CD4-positive, alpha-beta T cell treated with Interleukin-4 for 1 hour (primary cell): ENCODE measurements around the gene CFAP251.
A peak's percentile ranks its signal among the peaks of the same experiment; 100 is the strongest.
"Not testable (repeated sequence)": the region's sequence is repeated elsewhere in the genome, so short reads cannot be mapped to it uniquely, and the experiment has no call there.

Experiments
- DNase-seq, 2 donors: peaks; one replicate each; pipeline ENCODE4 v3.0.0-alpha.2; 2020 to 2022

Gene CFAP251, protein sequence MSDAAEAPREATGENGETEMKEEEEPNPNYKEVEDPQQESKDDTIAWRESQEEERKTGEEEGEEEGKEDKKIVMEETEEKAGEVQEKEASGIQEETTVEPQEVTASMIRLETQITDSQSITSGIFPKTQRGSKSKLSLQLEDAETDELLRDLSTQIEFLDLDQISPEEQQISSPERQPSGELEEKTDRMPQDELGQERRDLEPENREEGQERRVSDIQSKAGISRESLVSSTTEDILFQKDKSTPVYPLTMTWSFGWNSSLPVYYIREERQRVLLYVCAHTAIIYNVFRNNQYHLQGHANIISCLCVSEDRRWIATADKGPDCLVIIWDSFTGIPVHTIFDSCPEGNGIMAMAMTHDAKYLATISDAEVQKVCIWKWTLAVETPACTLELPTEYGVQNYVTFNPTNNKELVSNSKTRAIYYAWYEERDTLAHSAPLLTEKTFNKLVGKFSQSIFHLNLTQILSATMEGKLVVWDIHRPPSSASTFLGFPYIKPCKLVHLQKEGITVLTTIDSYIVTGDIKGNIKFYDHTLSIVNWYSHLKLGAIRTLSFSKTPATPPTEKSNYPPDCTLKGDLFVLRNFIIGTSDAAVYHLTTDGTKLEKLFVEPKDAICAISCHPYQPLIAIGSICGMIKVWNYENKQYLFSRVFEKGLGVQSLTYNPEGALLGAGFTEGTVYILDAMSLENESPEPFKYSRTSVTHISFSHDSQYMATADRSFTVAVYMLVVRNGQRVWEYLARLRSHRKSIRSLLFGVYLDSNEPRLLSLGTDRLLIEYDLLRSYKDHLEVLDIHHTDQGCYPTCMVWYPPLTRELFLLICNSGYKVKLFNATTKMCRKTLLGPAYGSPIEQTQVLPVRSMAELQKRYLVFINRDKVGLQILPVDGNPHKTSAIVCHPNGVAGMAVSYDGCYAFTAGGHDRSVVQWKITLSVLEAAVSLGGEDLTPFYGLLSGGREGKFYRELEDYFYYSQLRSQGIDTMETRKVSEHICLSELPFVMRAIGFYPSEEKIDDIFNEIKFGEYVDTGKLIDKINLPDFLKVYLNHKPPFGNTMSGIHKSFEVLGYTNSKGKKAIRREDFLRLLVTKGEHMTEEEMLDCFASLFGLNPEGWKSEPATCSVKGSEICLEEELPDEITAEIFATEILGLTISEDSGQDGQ

DNA sequence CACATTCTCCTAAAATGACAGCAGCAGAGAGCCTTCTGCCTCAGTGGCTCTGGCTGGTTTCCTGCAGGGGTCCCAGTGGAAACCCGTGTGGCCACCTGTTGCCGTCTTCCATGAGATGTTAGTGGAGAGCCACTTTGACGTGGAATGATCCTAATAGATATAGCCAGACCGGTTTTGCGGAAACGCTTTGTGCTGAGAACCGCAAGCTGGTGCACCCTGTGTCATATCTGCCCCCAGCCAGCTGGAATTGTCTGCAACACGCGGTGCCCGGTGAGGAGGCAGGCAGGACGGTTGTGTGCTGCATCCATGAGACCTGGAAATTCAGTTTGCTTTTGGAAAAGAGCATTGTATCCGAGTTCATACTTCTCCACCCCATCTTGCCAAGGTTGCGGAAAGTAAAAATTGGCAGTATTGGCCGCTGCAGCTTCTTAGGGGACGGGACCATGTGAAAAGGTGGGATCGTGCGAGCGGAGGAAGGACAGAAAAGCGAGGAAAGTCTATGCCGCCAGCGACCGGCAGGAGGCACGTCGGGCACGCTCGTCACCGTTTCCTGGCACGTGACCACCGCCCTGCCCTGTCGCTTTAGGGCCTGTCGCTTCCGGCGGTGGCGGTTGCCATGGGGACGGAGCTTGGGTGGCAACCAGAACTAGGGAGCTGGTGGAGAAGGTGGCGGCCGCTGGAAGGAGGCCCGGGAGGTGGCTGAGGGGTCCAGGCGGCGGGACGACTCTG lies at the start of gene CFAP251:
CFAP251 (plus strand) TSS at position 643 of the 729 bp plus-strand sequence. CDS start 2,714 bp downstream, outside the sequence.
- DNase-seq = peak; percentile 94 to 97

GRCh38 chr12:121869229-121869628 lies 49.2 kb upstream of the CFAP251 start:
- DNase-seq = not testable (repeated sequence)

DNA sequence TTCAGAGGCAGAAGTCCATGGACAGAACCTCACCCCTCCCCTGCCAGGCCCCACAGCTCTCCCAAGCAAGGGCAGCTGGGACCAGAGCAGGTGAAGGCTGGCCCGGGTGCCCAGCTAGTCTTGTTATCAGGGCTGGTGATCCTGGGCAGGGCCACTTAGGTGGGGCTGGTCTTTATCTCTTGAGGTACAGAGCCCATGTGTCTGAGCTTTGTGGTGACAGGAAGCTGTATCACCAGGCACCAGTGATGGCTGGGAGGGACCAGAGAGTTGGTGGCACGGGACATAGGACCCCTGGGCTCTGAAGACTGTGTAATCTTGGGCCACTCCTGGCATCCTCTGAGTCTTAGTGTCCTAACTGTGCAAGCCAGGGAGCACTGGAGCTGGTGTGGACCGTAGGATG lies 46.9 kb upstream of the CFAP251 start:
- DNase-seq = no peak

GRCh38 chr12:121872546-121873215 lies 45.7 kb upstream of the CFAP251 start:
- DNase-seq = no peak

DNA sequence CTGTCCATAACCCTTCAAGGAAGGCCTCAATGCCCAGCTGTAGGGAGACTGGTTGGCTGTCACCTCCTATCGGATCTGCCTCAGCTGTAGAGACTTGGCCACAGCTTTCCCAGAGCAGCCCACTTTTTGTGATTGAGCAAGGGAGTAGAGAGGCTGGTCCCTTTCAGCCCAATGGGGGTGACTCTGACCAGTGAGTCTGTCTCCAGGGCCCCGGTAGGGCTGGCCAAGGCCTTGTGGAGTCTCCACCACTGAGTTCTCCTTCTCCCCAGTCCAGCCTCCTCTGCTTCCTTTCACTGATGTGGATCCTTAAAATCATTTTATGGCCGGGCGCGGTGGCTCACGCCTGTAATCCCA lies 45.2 kb upstream of the CFAP251 start:
- no peak for DNase-seq

- no peak for DNase-seq
Measured at GRCh38 chr12:121874071-121874470, 44.3 kb upstream of the CFAP251 start.

DNA sequence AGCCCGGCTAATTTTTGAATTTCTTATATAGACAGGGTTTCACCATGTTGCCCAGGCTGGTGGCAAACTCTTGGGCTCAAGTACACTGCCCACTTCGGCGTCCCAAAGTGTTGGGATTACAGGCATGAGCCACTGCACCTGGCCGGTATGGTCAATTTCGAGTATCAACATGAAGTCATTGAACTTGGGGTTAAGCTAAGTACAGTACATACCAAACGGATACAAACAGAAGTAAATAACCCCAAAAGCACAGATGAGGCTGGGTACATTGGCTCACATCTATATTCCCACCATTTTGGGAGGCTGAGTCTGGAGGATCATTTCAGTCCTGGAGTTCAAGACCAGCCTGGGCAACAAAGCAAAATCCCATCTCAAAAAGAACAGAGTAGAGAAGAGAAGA lies 42.8 kb upstream of the CFAP251 start:
- no peak for DNase-seq

- not testable (repeated sequence) for DNase-seq
Measured at GRCh38 chr12:121876080-121876447, 42.3 kb upstream of the CFAP251 start.

DNA sequence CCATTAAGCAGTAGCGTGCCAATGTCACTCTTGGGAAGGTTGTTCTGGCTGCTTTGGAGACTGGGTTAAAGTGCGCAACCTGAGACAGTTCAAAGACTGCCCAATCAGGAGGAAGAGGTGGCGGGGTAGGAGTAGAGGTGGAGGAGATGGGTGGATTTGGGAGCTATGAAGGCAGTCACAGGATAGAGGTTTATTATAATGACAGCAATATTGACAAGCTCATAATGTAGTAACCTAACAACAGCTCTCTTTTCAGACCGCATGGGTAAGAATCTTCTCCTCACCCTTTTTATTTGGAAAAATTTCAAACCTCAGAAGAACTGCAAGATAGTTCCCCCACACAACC lies 35.1 kb upstream of the CFAP251 start:
- DNase-seq = no peak

DNA sequence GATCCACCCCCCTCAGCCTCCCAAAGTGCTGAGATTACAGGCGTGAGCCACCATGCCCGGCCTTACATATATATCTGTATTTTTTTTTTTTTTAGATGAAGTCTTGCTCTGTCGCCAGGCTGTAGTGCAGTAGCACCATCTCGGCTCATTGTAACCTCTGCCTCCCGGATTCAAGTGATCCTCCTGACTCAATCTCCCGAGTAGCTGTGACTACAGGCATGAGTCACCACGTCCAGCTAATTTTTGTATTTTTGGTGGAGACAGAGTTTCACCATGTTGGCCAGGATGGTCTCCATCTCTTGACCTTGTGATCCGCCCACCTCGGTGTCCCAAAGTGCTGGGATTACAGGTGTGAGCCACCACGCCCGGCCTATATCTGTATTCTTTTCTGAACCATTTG lies 33.3 kb upstream of the CFAP251 start:
- not testable (repeated sequence) for DNase-seq

- no peak for DNase-seq
Measured at GRCh38 chr12:121888083-121888477, 30.3 kb upstream of the CFAP251 start.

DNA sequence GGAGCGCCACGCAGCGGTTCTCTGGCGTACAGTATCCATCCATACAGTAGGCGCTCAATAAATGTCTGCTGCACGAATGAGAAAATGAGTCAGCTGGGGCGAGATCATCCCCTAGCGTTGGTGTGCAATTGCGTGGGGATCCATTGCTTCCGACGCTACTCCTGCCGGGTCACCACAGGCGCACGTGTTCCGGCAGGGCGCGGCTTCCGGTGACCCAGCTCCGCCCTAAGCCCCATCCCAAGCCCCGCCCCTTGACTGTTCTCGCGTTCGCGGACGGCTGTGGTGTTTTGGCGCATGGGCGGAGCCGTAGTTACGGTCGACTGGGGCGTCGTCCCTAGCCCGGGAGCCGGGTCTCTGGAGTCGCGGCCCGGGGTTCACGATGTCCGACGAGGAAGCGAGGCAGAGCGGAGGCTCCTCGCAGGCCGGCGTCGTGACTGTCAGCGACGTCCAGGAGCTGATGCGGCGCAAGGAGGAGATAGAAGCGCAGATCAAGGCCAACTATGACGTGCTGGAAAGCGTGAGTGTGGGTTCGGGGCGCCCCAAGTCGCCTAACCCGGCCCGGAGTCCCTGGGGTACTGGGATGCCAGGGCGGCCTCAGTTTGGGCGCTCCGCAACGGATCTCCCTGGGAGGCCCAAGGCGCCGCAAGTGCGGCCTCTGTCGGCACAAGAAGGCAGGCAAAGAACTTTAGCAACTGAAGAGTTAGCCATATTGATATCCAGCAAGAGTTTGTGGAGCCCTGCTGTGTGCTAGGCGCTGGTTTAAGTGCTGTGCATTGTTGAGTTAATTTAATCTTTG lies 29.7 kb upstream of the CFAP251 start, which contains the start of gene PSMD9:
PSMD9 (plus strand) TSS at position 313 of the 796 bp plus-strand sequence; CDS start at position 380, 67 bp downstream.
- DNase-seq = peak; percentile 96 to 98

DNA sequence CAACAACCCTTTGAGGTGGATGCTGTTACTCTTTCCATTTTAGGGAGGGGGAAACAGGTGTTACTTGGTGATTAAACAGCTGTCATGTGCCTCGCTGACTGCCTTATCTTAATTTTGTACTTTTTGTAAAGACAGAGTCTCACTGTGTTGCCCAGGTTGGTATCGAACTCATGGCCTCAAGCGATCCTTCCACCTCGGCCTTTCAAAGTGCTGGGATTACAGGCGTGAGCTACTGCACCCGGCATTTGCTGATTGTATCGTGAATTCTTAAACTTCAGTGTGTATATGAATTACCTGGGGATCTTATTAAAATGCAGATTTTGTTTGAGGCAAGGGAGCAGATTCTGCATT lies 29.1 kb upstream of the CFAP251 start:
- DNase-seq = no peak

- not testable (repeated sequence) for DNase-seq
Measured at GRCh38 chr12:121889661-121890060, 28.7 kb upstream of the CFAP251 start.

DNA sequence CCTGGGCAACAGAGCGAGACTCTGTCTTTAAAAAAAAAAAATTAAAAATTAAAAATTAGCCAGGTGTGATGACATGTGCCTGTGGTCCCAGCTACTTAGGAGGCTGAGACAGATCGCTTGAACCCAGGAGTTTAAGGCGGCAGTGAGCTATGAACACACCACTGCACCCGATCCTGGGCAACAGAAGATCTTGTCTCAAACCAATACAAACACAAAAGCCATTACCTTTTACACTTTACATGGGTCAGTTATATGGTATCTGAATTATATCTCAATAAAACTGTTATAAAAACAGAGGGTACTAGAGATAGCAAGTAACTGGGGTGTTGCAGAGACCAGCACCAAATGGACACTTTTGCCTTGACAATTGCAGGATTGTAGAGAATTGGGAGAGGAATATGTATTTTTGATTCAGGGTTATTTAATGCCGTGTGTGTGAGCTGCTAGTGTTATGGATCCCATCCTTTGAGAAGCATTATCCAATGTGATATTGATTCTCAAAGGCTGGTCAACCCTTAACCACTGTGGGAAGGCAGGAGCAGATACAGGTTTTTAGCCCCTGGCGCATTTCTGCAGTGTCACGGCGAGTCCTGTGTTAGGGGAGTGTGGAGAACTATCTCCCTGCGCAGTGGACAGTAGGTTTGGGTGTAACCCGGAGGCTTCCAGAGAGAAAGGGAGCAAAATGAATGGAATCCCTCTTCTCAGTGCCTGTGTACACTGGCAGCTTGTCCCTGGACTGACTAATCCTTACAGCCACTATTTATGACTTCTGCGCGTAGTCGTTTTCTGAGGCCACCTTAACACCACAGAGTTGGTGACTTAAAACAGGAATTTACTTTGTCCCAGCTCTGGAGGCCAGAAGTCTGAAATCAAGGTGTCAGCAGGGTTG lies 25.5 kb upstream of the CFAP251 start:
- no peak for DNase-seq

- DNase-seq = no peak
Measured at GRCh38 chr12:121893961-121894460, 24.4 kb upstream of the CFAP251 start.

DNA sequence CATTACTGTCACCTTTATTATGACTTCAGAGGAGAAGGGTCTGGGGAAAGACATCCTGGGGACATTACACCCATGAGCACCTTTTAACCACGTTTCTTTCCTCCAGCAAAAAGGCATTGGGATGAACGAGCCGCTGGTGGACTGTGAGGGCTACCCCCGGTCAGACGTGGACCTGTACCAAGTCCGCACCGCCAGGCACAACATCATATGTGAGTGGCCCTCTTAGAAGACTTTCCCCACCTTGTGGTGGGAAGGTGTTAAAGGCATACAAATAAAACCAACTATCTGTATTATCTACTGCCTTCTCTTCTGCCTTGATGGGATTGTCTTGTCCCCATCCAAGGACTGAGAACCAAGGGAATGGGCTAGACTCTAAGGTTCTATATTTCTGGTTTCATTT lies 23.8 kb upstream of the CFAP251 start:
- peak in 1 of 2 donors; percentile 20 for DNase-seq

DNA sequence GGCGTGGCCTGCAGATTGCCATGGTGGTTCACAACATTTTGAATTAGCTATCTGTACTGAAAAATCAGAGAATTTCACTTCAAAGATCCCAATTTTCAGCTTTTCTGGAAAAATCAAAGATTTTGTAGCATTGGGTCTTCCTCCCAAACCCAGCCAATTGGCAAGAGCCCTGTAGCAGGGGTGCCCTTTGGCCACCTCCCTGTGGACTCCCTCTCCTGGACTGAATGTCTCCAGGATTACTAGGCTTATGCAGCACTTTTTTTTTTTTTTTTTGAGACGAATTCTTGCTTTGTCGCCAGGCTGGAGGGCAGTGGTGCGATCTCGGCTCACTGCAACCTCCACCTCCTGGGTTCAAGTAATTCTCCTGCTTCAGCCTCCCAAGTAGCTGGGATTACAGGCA lies 20.1 kb upstream of the CFAP251 start:
- no peak for DNase-seq

- no peak for DNase-seq
Measured at GRCh38 chr12:121899590-121899989, 18.8 kb upstream of the CFAP251 start.

DNA sequence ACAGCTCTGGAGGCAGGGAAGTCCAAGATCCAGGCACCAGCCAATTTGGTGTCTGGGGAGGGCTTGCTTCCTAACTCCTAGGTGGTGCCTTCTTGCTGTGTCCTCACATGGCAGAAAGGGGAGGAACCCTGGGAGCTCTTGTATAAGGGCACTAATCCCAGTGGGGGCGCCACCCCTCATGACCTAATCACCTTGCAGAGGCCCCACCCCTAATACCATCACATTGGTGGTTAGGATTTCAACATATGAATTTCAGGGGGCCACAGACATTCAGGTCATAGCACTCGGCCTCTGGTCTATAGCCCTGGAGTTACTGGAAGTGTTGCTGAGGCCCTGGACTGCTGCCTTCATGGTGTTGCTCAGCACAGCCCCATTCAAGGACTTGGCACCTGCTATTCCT lies 15.2 kb upstream of the CFAP251 start:
- DNase-seq = no peak
